ENCODE results near the gene HTT. TPM values are rescaled to one million over a fixed set of nuclear protein-coding genes. Genes with fewer than 3 reads are reported as not detected.

HTT gene
- total RNA-seq, 1 donor from 2014 or later, result 65.2 TPM

GRCh38 chr4:3201718-3202702 is 127.5 kb downstream of the HTT start:
- no peaks in the 10 kb centered on the region for H3K9me3 Mint-ChIP-seq (ENCODE audit: unreplicated experiment)

GRCh38 chr4:3202836-3203820 is 128.6 kb downstream of the HTT start:
- Histone ChIP-seq H3K36me3 (ENCODE audit: insufficient read depth, low read length) (peaks cover 23% of the 10 kb centered on the region), H3K4me2 (ENCODE audit: low read length) (no peak overlapping the region), H3K4me1 (ENCODE audit: insufficient read depth, low read length) (peaks cover 11% of the 10 kb centered on the region), H3K27ac (ENCODE audit: low read depth, low read length) (no peak overlapping the region), H3K9me3 (ENCODE audit: insufficient read depth, low read depth, low read length) (no peaks in the 10 kb centered on the region), H3K79me2 (ENCODE audit: insufficient read depth, low read length) (no peaks in the 10 kb centered on the region), H3K27me3 (ENCODE audit: insufficient read depth, low read length) (no peaks in the 10 kb centered on the region), H3K9ac (ENCODE audit: low read length) (no peak overlapping the region), H4K20me1 (ENCODE audit: insufficient read depth, low read length) (peaks cover 21% of the 10 kb centered on the region), H3K4me3 (ENCODE audit: insufficient read depth, low read depth, low read length) (no peak overlapping the region), H2AFZ (ENCODE audit: low read depth, low read length) (no peak overlapping the region)
- H3K36me3 Mint-ChIP-seq (ENCODE audit: low read depth, unreplicated experiment), result peaks cover 13% of the 10 kb centered on the region
- no peak overlapping the region for H3K4me3 Mint-ChIP-seq (ENCODE audit: unreplicated experiment)
- TF ChIP-seq EZH2 (IDR thresholded peaks at IDR 0.05; ENCODE audit: insufficient read depth, low read length), result no peak
- TF ChIP-seq CTCF (IDR thresholded peaks at IDR 0.05; ENCODE audit: insufficient read depth, low read depth, low read length), result no peak
- peaks cover 16% of the 10 kb centered on the region for H3K4me1 Mint-ChIP-seq (ENCODE audit: low read depth, unreplicated experiment)
- DNase-seq (ENCODE audit: low read depth) (no peak), FAIRE-seq (peak; percentile 32)
- no peaks in the 10 kb centered on the region for H3K9me3 Mint-ChIP-seq (ENCODE audit: unreplicated experiment)
- H3K27me3 Mint-ChIP-seq (ENCODE audit: low read depth, unreplicated experiment), result no peaks in the 10 kb centered on the region
- no peak overlapping the region for H3K27ac Mint-ChIP-seq (ENCODE audit: unreplicated experiment)

More at GRCh38 chr4:3201718-3202702, 127.5 kb downstream of the HTT start:
- Mint-ChIP-seq H3K4me1 (ENCODE audit: low read depth, unreplicated experiment) (peaks cover 16% of the 10 kb centered on the region), H3K27me3 (ENCODE audit: low read depth, unreplicated experiment) (no peaks in the 10 kb centered on the region), H3K27ac (ENCODE audit: unreplicated experiment) (no peak overlapping the region), H3K36me3 (ENCODE audit: low read depth, unreplicated experiment) (peaks cover 10% of the 10 kb centered on the region), H3K4me3 (ENCODE audit: unreplicated experiment) (no peak overlapping the region)
- no peaks in the 10 kb centered on the region for H3K79me2 ChIP-seq (ENCODE audit: insufficient read depth, low read length)
- H3K36me3 ChIP-seq (ENCODE audit: insufficient read depth, low read length), result peaks cover 13% of the 10 kb centered on the region
- peaks cover 29% of the 10 kb centered on the region for H4K20me1 ChIP-seq (ENCODE audit: insufficient read depth, low read length)
- H3K27ac ChIP-seq (ENCODE audit: low read depth, low read length), result no peak overlapping the region
- no peak overlapping the region for H2AFZ ChIP-seq (ENCODE audit: low read depth, low read length)
- H3K27me3 ChIP-seq (ENCODE audit: insufficient read depth, low read length), result no peaks in the 10 kb centered on the region
- TF ChIP-seq CTCF (IDR thresholded peaks at IDR 0.05; ENCODE audit: insufficient read depth, low read depth, low read length) (no peak), EZH2 (IDR thresholded peaks at IDR 0.05; ENCODE audit: insufficient read depth, low read length) (no peak)
- no peaks in the 10 kb centered on the region for H3K9me3 ChIP-seq (ENCODE audit: insufficient read depth, low read depth, low read length)
- H3K4me3 ChIP-seq (ENCODE audit: insufficient read depth, low read depth, low read length), result no peak overlapping the region
- peaks cover 11% of the 10 kb centered on the region for H3K4me1 ChIP-seq (ENCODE audit: insufficient read depth, low read length)
- FAIRE-seq, result no peak
- peak; percentile 68 for DNase-seq (ENCODE audit: low read depth)
- no peak overlapping the region for H3K4me2 ChIP-seq (ENCODE audit: low read length)
- H3K9ac ChIP-seq (ENCODE audit: low read length), result no peak overlapping the region

All from astrocyte (in vitro differentiated cells and primary cell).